Measurements from ENCODE around the gene KCNH2.

Gene KCNH2

GRCh38 chr7:150909200-150909995 is 68.7 kb downstream of the KCNH2 start:
- no peaks in the 10 kb centered on the region for H3K9me3 ChIP-seq (ENCODE audit: control insufficient read depth in 1 of 2, low read length in 2 of 2)
- H3K27ac ChIP-seq (ENCODE audit: low read depth, low read length): no peak overlapping the region
- no peak overlapping the region for H3K9ac ChIP-seq (ENCODE audit: low read depth in 1 of 2, low read length in 2 of 2)
- H3K36me3 ChIP-seq (ENCODE audit: control insufficient read depth in 1 of 2, insufficient read depth in 2 of 2, low read length in 2 of 2): no peaks in the 10 kb centered on the region
- H3K4me3 ChIP-seq (ENCODE audit: low read depth in 1 of 2, low read length in 2 of 2): no peak overlapping the region
- peaks cover 1 to 2% of the 10 kb centered on the region in 2 donors for H3K4me1 ChIP-seq (ENCODE audit: control insufficient read depth in 1 of 2, insufficient read depth in 2 of 2, low read length in 2 of 2)
- peaks cover 0 to 4% of the 10 kb centered on the region in 2 donors for H3K27me3 ChIP-seq (ENCODE audit: control insufficient read depth in 1 of 2, insufficient read depth in 2 of 2, low read length in 2 of 2)

- H3K4me3 ChIP-seq (ENCODE audit: low read depth in 1 of 2, low read length in 2 of 2): no peak overlapping the region
- H3K27ac ChIP-seq (ENCODE audit: low read depth, low read length): no peak overlapping the region
- H3K9me3 ChIP-seq (ENCODE audit: control insufficient read depth in 1 of 2, low read length in 2 of 2): no peaks in the 10 kb centered on the region
- no peak overlapping the region for H3K9ac ChIP-seq (ENCODE audit: low read depth in 1 of 2, low read length in 2 of 2)
- no peaks in the 10 kb centered on the region for H3K27me3 ChIP-seq (ENCODE audit: control insufficient read depth in 1 of 2, insufficient read depth in 2 of 2, low read length in 2 of 2)
- H3K36me3 ChIP-seq (ENCODE audit: control insufficient read depth in 1 of 2, insufficient read depth in 2 of 2, low read length in 2 of 2): no peaks in the 10 kb centered on the region
- H3K4me1 ChIP-seq (ENCODE audit: control insufficient read depth in 1 of 2, insufficient read depth in 2 of 2, low read length in 2 of 2): peaks cover 10 to 12% of the 10 kb centered on the region in 2 donors
These were observed 69.9 kb downstream of the KCNH2 start for GRCh38 chr7:150908173-150908572.

GRCh38 chr7:150904011-150904909 is 73.9 kb downstream of the KCNH2 start:
- Histone ChIP-seq H3K27ac (ENCODE audit: low read depth, low read length) (no peak overlapping the region), H3K4me1 (ENCODE audit: control insufficient read depth in 1 of 2, insufficient read depth in 2 of 2, low read length in 2 of 2) (peaks cover 37 to 41% of the 10 kb centered on the region in 2 donors), H3K9ac (ENCODE audit: low read depth in 1 of 2, low read length in 2 of 2) (no peak overlapping the region), H3K27me3 (ENCODE audit: control insufficient read depth in 1 of 2, insufficient read depth in 2 of 2, low read length in 2 of 2) (no peaks in the 10 kb centered on the region), H3K9me3 (ENCODE audit: control insufficient read depth in 1 of 2, low read length in 2 of 2) (no peaks in the 10 kb centered on the region), H3K36me3 (ENCODE audit: control insufficient read depth in 1 of 2, insufficient read depth in 2 of 2, low read length in 2 of 2) (no peaks in the 10 kb centered on the region), H3K4me3 (ENCODE audit: low read depth in 1 of 2, low read length in 2 of 2) (no peak overlapping the region)

- no peaks in the 10 kb centered on the region for H3K9me3 ChIP-seq (ENCODE audit: control insufficient read depth in 1 of 2, low read length in 2 of 2)
- H3K36me3 ChIP-seq (ENCODE audit: control insufficient read depth in 1 of 2, insufficient read depth in 2 of 2, low read length in 2 of 2): no peaks in the 10 kb centered on the region
- H3K4me1 ChIP-seq (ENCODE audit: control insufficient read depth in 1 of 2, insufficient read depth in 2 of 2, low read length in 2 of 2): peaks cover 41 to 46% of the 10 kb centered on the region in 2 donors
- no peaks in the 10 kb centered on the region for H3K27me3 ChIP-seq (ENCODE audit: control insufficient read depth in 1 of 2, insufficient read depth in 2 of 2, low read length in 2 of 2)
- no peak overlapping the region for H3K4me3 ChIP-seq (ENCODE audit: low read depth in 1 of 2, low read length in 2 of 2)
- no peak overlapping the region for H3K9ac ChIP-seq (ENCODE audit: low read depth in 1 of 2, low read length in 2 of 2)
- H3K27ac ChIP-seq (ENCODE audit: low read depth, low read length): no peak overlapping the region
These were observed 74.5 kb downstream of the KCNH2 start for GRCh38 chr7:150903606-150904005.

- Histone ChIP-seq H3K27ac (ENCODE audit: low read depth, low read length) (no peak overlapping the region), H3K9me3 (ENCODE audit: control insufficient read depth in 1 of 2, low read length in 2 of 2) (no peaks in the 10 kb centered on the region), H3K9ac (ENCODE audit: low read depth in 1 of 2, low read length in 2 of 2) (peak overlapping the region; percentile 36 to 38), H3K27me3 (ENCODE audit: control insufficient read depth in 1 of 2, insufficient read depth in 2 of 2, low read length in 2 of 2) (peaks cover 0 to 7% of the 10 kb centered on the region in 2 donors), H3K4me1 (ENCODE audit: control insufficient read depth in 1 of 2, insufficient read depth in 2 of 2, low read length in 2 of 2) (peaks cover 47 to 55% of the 10 kb centered on the region in 2 donors), H3K4me3 (ENCODE audit: low read depth in 1 of 2, low read length in 2 of 2) (peak overlapping the region; percentile 22 to 28), H3K36me3 (ENCODE audit: control insufficient read depth in 1 of 2, insufficient read depth in 2 of 2, low read length in 2 of 2) (no peaks in the 10 kb centered on the region)
These were observed 75.8 kb downstream of the KCNH2 start for GRCh38 chr7:150902078-150903033.

- H3K27me3 ChIP-seq (ENCODE audit: control insufficient read depth in 1 of 2, insufficient read depth in 2 of 2, low read length in 2 of 2): peaks cover 0 to 7% of the 10 kb centered on the region in 2 donors
- peak overlapping the region; percentile 36 to 51 for H3K9ac ChIP-seq (ENCODE audit: low read depth in 1 of 2, low read length in 2 of 2)
- H3K36me3 ChIP-seq (ENCODE audit: control insufficient read depth in 1 of 2, insufficient read depth in 2 of 2, low read length in 2 of 2): no peaks in the 10 kb centered on the region
- peaks cover 47 to 55% of the 10 kb centered on the region in 2 donors for H3K4me1 ChIP-seq (ENCODE audit: control insufficient read depth in 1 of 2, insufficient read depth in 2 of 2, low read length in 2 of 2)
- H3K9me3 ChIP-seq (ENCODE audit: control insufficient read depth in 1 of 2, low read length in 2 of 2): no peaks in the 10 kb centered on the region
- peak overlapping the region; percentile 45 for H3K27ac ChIP-seq (ENCODE audit: low read depth, low read length)
- peak overlapping the region; percentile 37 to 51 for H3K4me3 ChIP-seq (ENCODE audit: low read depth in 1 of 2, low read length in 2 of 2)
These were observed 76.7 kb downstream of the KCNH2 start for GRCh38 chr7:150901160-150902035.

- H3K4me1 ChIP-seq (ENCODE audit: control insufficient read depth in 1 of 2, insufficient read depth in 2 of 2, low read length in 2 of 2): peaks cover 47 to 55% of the 10 kb centered on the region in 2 donors
- no peaks in the 10 kb centered on the region for H3K9me3 ChIP-seq (ENCODE audit: control insufficient read depth in 1 of 2, low read length in 2 of 2)
- H3K9ac ChIP-seq (ENCODE audit: low read depth in 1 of 2, low read length in 2 of 2): peak overlapping the region; percentile 36 to 51
- peak overlapping the region; percentile 37 to 51 for H3K4me3 ChIP-seq (ENCODE audit: low read depth in 1 of 2, low read length in 2 of 2)
- H3K27me3 ChIP-seq (ENCODE audit: control insufficient read depth in 1 of 2, insufficient read depth in 2 of 2, low read length in 2 of 2): peaks cover 4 to 7% of the 10 kb centered on the region in 2 donors
- H3K36me3 ChIP-seq (ENCODE audit: control insufficient read depth in 1 of 2, insufficient read depth in 2 of 2, low read length in 2 of 2): no peaks in the 10 kb centered on the region
- H3K27ac ChIP-seq (ENCODE audit: low read depth, low read length): peak overlapping the region; percentile 45
These were observed 77.4 kb downstream of the KCNH2 start for GRCh38 chr7:150900675-150901074.

- Histone ChIP-seq H3K9ac (ENCODE audit: low read depth in 1 of 2, low read length in 2 of 2) (peak overlapping the region in 1 of 2 donors; percentile 10), H3K27ac (ENCODE audit: low read depth, low read length) (no peak overlapping the region), H3K4me3 (ENCODE audit: low read depth in 1 of 2, low read length in 2 of 2) (no peak overlapping the region), H3K4me1 (ENCODE audit: control insufficient read depth in 1 of 2, insufficient read depth in 2 of 2, low read length in 2 of 2) (peaks cover 36 to 47% of the 10 kb centered on the region in 2 donors), H3K9me3 (ENCODE audit: control insufficient read depth in 1 of 2, low read length in 2 of 2) (peaks cover 2 to 7% of the 10 kb centered on the region in 2 donors), H3K36me3 (ENCODE audit: control insufficient read depth in 1 of 2, insufficient read depth in 2 of 2, low read length in 2 of 2) (no peaks in the 10 kb centered on the region), H3K27me3 (ENCODE audit: control insufficient read depth in 1 of 2, insufficient read depth in 2 of 2, low read length in 2 of 2) (peaks cover 4 to 7% of the 10 kb centered on the region in 2 donors)
These were observed 79.6 kb downstream of the KCNH2 start for GRCh38 chr7:150898475-150899011.
